Measurements from ENCODE around the gene PRKCA.
"Not testable (repeated sequence)": the region's sequence is repeated elsewhere in the genome, so short reads cannot be mapped to it uniquely, and the experiment has no call there.

The PRKCA gene

DNA sequence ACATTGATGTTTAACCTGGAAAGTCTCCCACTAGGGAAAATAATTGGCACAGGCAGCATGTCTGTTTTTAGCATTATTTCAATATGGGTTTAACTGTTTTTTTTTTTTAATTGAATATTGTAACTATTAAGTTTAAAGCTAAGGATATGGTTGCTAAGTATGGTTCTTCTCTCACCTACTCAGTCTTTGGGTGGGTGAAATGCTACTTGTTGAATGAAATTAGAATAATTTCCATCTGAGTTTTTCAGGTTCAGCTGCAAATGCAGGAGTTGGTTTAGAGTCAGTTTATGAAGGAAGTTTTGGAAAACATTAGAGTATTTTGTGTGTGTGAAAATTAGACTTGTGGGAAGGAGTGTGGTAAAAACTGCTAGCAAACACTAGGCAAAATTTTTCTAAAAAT, 93.5 kb downstream of the PRKCA start:
- DNase-seq: no peak

DNA sequence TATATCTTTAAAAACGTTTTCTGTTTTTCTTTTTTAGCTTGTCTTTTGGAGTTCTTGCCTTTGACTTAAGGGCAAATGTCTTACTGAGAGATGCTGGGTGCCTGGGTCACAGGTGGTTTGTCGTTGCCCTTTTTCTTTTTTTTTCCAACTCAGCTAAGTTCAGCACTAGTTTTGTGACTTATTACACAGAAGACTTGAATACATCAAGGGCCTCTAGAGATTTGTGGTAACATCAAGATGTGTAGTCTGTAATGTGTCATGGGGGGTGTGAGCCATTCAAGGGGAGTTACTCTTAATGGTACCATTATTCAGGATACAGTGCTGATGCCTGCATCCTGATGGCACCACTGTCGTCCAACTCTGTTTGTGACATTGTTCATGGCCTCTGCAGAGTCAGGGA, 95.1 kb downstream of the PRKCA start:
- no peak for DNase-seq

DNA sequence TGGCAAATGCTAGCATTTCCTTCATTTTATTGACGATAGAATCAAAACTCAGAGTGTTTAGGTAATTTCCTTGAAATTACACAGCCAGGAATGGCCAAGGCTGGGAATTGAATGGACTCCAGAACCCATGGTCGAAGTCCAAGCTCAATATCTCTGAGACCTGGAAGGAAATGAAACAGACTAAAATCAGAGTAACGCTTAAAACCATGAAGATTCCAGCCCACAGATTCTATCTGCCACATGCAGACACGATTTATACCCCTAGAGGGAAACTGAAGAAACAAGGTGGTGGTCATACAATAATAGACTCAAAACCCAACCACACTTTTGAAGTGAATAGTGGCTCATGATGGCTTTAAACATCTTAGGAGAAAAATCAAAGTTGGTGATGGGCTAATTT, 95.6 kb downstream of the PRKCA start:
- no peak for DNase-seq

DNA sequence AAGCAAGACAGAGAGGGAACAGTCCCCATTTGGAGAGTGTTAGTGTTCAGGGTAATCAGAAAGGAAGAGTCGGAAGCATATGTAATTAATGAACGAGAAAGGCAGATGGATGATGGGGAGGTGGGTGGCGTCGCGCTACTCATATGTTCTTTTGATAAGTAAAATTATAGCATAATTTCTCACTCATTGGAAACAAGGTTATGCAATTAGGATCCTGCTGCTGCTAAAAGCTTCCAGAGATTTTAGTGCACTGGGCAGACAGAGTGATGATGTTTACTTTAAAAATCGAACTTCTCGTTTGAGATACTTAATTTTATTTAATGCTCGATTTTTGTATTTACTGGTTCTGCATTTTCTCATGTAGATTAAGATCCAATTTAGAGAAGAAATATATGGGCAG, 96.2 kb downstream of the PRKCA start:
- DNase-seq: no peak

GRCh38 chr17:66399441-66399840, 97.0 kb downstream of the PRKCA start:
- no peak for DNase-seq

DNA sequence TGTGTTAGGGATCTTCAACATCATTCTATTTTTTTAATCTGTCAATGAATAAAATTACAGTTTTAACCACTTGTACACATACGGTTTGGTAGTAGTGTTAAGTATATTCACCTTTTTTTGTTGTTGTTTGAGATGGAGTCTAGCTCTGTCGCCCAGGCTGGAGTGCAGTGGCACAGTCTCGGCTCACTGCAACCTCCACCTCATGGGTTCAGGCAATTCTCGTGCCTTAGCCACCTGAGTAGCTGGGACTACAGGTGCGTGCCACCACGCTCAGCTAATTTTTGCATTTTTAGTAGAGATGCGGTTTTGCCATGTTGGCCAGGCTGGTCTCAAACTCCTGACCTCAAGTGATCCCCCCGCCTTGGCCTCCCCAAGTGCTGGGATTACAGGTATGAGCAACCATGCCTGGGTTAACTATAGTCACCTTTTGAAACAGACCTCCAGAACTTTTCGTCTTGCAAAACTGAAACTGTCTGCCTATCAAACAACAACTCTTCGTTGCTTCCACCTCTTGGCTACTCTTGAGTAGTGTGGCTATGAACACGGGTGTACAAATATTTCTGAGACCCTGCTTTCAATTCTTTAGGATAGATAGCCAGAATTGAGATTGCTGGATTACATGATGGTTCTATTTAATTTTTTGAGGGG, 97.8 kb downstream of the PRKCA start:
- DNase-seq: not testable (repeated sequence)

- no peak for DNase-seq
Measured at GRCh38 chr17:66400698-66401097, 98.3 kb downstream of the PRKCA start.

DNA sequence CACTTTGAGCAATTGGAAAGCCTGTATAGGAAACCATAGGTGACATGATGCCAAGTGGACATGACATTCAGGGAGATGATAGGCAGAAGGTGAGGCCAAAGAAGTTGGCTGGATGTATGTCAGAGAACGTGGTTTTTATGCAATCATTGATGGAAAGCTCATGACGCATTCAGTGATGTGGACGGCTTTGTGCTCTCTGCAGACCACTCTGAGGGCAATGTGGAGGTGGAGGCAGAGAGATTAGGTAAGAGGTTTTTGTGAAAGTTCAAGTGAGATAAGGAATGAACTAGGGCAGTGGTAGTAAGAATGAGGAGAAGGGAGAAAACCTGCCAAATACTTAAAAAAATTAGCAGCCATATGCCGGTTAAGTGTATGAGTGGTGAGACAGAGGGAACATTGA, 99.0 kb downstream of the PRKCA start:
- DNase-seq: no peak

DNA sequence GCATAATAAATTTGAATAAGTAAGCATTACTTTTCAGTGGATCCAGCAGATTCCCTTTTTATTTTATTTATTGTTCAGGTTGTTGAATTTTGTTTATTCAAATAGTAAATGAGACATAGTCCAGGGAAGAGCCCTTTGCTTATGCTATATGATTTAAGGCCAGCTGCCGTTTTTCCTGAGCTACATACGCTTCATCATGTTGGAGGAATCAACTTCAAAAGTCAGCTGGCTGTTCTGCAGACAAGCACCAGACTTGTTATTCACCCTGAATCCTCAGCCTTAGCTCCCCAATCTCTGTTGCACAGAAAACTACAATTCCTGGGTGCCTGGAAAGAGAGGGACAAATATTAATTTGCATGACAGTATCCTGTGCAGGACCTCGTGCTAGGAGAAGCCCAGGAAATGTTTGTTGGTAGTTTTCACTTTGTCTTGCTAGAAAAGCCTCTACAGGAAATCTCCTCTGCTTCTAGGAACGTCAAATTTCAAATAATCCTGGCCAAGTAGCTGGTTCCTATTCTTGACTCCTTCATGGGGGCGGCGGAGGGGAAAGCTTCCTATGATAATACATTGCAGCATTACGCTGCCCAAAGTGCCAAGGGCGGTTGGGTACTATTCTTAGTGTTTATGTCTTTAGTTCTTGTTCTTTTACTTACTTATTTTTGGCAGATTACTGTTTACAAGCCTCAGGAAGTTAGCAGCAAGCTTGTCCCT, 101.6 kb downstream of the PRKCA start:
- DNase-seq: no peak

DNA sequence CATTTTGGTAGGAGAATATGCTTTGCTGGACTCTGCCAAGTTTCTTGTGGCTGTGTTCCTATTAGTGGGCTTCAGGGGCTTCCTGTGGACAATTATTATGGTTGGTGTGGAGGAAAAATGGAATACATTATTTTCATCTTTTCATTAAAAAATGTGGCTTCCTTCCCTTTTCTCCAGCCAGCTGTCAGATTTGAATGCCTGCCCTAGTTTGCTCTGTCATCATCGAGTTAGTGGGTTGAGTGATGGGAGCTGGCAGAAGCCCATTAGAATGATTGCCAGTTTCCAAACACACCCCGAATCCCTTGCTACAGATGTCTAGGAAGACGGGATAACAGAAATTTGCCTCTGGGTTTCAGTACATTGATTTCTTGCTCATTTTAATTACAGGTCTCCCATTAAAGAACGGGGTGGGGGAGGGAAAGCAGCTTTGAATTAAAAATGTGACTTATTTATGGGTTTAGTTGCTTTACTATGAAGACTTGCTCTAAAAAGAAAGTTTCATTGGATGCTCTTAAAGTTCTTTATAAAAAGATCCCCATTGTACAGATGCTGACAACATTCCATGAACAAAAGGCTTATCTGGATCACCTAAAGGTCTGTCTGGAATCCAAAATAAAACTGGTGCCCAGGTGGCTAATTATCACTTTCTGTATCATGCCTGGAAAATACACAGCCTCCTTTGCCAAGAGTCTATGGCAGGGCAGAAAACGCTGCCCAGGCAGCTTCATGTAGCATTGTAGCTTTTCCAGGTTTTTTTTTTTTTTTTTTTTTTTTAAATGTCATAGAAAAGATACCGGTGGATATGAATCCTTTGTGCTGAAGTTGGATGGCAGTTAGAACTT, 103.6 kb downstream of the PRKCA start:
- no peak for DNase-seq

DNA sequence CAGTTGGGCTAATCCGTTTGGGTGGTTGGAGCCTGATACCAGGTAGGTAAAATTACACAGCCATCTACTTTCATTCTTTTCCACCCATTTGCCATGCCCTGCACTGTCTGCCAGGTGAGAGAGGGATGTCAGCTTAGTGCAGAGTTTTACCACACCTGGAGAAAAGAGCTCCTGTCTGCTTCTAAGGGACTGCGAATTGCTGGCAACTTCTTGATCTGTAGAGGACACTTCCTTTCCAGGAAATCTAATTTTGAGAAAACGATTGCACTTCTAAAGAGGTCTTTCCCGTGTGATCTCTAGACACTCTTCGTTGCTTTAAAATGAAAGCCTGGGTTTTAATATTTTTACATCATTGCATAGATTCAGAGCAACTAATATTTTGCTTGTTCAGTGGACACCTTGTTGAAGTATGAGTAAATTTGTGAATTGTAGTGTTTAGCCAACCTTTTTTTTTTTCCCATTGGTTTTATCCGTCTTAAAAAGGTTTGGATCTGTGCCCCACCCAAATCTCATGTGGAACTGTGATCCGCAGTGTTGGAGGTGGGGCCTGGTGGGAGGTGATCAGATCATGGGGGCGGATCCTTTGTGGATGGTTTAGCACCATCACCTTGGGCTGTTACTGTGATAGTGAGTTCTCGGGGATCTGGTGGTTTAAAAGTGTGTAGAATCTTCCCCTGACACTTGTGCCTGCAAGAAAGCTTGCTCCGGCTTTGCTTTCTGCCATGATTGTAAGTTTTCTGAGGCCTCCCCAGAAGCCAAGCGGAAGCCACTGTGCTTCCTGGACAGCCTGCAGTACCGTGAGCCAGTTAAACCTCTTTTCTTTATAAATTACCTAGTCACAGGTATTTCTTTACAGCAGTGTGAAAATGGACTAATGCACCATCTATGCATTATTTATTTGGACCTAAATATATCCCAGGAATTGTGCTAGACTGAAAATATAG, 104.6 kb downstream of the PRKCA start:
- no peak for DNase-seq

- no peak for DNase-seq
Measured at GRCh38 chr17:66407864-66408263, 105.5 kb downstream of the PRKCA start.

DNA sequence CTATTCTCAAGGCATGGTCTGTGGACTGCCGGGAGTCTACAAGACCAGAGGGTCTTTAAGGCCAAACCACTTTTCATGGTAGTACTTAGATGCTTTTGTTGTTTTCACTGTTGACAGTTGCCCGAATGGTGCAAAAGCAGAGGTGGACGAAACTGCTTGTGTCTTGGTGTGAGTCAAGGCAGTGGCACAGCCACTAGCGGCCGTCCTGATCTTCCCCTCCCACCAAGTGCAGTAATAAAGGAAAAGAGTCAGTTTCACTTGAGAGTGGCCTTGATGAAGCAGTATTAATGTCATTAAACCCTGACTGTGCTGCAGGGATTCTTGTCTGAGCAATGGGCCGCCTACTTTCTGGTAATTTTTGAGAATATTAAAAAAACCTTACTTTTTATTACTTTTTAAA, 109.1 kb downstream of the PRKCA start:
- no peak for DNase-seq

DNA sequence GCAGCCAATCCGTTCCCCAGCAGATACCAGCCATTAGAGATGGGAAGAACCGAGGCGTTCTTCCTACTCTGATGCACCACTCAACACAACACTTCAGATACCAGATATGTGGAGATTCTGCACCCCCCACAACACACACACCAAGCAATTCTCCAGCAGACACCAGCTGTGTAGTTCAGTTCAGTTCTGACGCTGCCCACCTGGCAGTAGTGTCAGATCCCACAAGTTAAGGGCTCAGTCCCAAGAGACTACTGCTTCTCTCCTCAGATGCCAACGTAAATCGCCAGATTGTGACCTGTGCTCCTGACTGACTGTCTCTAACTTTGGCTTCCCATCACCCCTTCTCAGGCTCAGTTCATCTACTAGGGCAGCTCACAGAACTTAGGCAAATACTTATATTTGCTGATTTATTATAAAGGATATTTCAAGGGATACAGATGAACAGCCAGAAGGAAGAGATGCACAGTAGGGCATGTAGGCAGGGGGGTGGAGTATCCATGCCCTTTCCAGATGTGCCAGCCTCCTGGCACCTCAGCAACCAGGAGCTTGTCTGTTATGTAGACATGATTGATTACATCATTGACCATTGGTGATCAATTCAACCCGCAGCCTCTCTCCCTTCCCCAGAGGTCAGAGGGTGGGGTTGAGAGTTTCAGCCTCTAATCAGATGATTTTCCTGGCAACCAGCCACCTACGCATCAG, 110.6 kb downstream of the PRKCA start:
- no peak for DNase-seq

DNA sequence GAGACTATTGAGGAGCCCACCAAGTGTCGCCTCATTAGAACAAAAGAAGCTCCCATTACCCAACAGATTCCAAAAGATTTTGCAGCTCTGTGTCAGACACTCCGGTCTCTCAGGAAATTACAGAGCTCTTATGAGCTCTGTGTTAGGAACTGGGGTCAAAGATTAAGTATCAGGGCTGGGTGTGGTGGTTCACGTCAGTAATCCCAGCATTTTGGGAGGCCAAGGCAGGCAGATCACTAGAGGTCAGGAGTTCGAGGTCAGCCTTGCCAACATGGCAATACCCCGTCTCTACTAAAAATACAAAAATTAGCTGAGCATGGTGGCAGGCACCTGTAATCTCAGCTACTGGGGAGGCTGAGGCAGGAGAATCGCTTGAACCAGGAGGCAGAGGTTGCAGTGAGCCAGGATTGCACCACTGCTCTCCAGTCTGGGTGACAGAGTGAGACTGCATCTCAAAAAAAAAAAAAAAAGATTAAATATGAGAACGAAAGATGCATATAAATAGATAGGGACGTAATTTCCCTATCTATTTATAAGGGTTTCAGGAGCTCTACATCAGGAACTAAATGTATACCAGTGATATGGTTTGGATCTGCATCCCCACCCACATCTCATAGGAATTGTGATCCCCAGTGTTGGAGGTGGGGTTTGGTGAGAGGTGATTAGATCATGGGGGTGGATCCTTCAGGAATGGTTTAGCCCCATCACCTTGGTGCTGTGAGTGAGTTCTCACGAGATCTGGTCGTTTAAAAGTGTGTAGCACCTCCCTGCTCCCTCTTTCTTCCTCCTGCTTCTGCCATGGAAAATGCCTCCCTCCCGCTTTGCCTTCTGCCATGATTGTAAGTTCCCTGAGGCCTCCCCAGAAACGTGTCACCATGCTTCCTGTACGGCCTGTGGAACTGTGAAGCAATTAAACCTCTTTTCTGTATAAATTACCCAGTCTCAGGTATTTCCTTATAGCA, 111.4 kb downstream of the PRKCA start:
- DNase-seq: no peak

DNA sequence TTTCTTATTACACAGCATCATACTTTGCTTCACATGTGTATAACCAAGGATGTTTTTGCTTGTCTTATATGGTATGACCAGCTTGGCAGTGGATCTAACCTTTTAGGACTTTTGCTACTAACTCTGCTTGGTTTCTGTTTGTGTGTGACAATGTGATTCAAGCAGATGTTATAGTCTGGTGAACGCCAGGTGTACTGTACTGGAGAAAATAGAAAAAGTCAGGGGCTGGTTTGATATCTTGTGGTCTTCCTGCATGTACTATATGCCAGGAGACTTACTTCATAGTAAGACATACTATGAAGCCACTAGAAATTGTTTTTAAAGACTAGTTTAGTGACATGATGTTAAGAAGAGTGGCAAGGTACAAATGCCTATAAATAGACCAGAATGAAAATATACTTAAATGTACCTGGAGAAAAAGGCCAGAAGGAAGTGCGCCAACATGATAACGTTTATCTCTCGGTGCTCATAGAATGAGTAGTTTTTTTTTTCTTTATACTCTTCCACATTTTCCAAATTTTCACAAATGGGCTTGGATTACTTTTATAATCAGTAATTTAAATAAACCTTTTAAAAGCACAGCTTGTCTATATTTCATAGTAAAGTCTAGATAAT, 112.3 kb downstream of the PRKCA start:
- DNase-seq: no peak

- DNase-seq: no peak
Measured at GRCh38 chr17:66415366-66416206, 113.2 kb downstream of the PRKCA start.

GRCh38 chr17:66416207-66416940, 114.0 kb downstream of the PRKCA start:
- DNase-seq: no peak

GRCh38 chr17:66417300-66417719, 114.9 kb downstream of the PRKCA start:
- DNase-seq: no peak
